Sigmoid colon (tissue), 7 donors: ENCODE data around the gene OCEL1. TPM values are rescaled to one million over a fixed set of nuclear protein-coding genes. Genes with fewer than 3 reads are reported as not detected.

Experiments
- DNase-seq: peaks from one replicate; pipeline ENCODE4 v3.0.0-alpha.2; 2019
- H3K27ac ChIP-seq, 4 donors: fragments of 200-600 bp; sonication (generic); one replicate each; pipeline ENCODE4 v1.5.1; 2016 to 2019; ENCODE audit warnings: mild to moderate bottlenecking in 1 of 4
- H3K27me3 ChIP-seq, 3 donors: fragments of 200-600 bp; sonication (generic); one replicate each; pipeline ENCODE4 v1.5.1; 2019; ENCODE audit warnings: mild to moderate bottlenecking in 1 of 3
- H3K36me3 ChIP-seq, 4 donors: fragments of 200-600 bp; sonication (generic); one replicate each; pipeline ENCODE4 v1.5.1; 2016 to 2019
- H3K4me1 ChIP-seq, 4 donors: fragments of 200-600 bp; sonication (generic); one replicate each; pipeline ENCODE4 v1.5.1; 2017 to 2019
- H3K4me3 ChIP-seq, 4 donors: fragments of 200-600 bp; sonication (generic); one replicate each; pipeline ENCODE4 v1.5.1; 2017 to 2019; ENCODE audit warnings: mild to moderate bottlenecking in 2 of 4, moderate library complexity in 1 of 4
- H3K9me3 ChIP-seq, 4 donors: fragments of 200-600 bp in 3 of 4; sonication (generic) in 3 of 4; one replicate each; pipeline versions ENCODE4 v1.5.1 to v1.6.1; 2013 to 2019
- CTCF ChIP-seq, 4 experiments: fragments of 450-650 bp in 3 of 4; fragments of 200-600 bp in 1 of 4; IDR thresholded peaks; one replicate each; pipeline ENCODE4 v1.5.1; 2016 to 2019; ENCODE audit warnings: antibody characterized with exemption in 4 of 4, mild to moderate bottlenecking in 3 of 4, moderate library complexity in 2 of 4
- EP300 ChIP-seq, 4 donors: sonication (generic); formaldehyde crosslinking; IDR thresholded peaks; one replicate each; pipeline ENCODE4 v1.6.1; 2017; ENCODE audit warnings: antibody characterized with exemption in 4 of 4
- POLR2A ChIP-seq, 2 donors: fragments of 450-650 bp; IDR thresholded peaks; one replicate each; pipeline ENCODE4 v1.6.1; 2016; ENCODE audit warnings: antibody characterized with exemption in 2 of 2, mild to moderate bottlenecking in 2 of 2, moderate library complexity in 2 of 2
- POLR2AphosphoS5 ChIP-seq, 4 donors: sonication (generic); formaldehyde crosslinking; IDR thresholded peaks; one replicate each; pipeline ENCODE4 v1.6.1; 2017; ENCODE audit warnings: antibody characterized with exemption in 4 of 4
- WGBS, 2 donors: extraction: QIAGEN DNeasy Blood & Tissue Kit; methylation state at CpG; one replicate each; pipeline ENCODE4 v1.1.7; 2013; 5-methylcytosine and 5-hydroxymethylcytosine counted together
- intact Hi-C: fragments of 100-400 bp; cut with DNase I; formaldehyde crosslinking; loops from one replicate; pipeline ENCODE4 v1.15.1; 2023
- polyA plus RNA-seq, 3 donors: library from polyadenylated mRNA; stranded (reverse); fragments of 200-250 nt; gene quantifications; one replicate each; pipeline ENCODE4 v1.2.3, GENCODE V29; 2013
- total RNA-seq, 4 donors: library from RNA; depleted of rRNA; stranded (reverse); fragments of >200 nt; gene quantifications; one replicate each; pipeline ENCODE4 v1.1.0, GENCODE V29; 2016
- donor health status: healthy with polysubstance abuse.
- donor health status: Bipolar disorder and iron deficiency.
- donor health status: healthy.

OCEL1 gene
- total and polyA plus RNA-seq, 7 donors: 7.5 to 79.8 (median 15.8) TPM

- H3K4me1 ChIP-seq: peaks cover 0 to 26% (median 23%) of the 10 kb centered on the region in 4 donors
- DNase-seq: peak; percentile 80
- H3K27me3 ChIP-seq: no peaks in the 10 kb centered on the region
- intact Hi-C loops: no loop called here
- H3K9me3 ChIP-seq: no peaks in the 10 kb centered on the region
- peaks cover 0 to 43% (median 17%) of the 10 kb centered on the region in 4 donors for H3K36me3 ChIP-seq
- 11 to 17% methylated on average over 11 of the region's 11 CpGs for WGBS, 2 donors
- TF ChIP-seq POLR2AphosphoS5 (IDR thresholded peaks at IDR 0.05): no peak
- no peak for TF ChIP-seq EP300 (IDR thresholded peaks at IDR 0.05)
- no peak for TF ChIP-seq POLR2A (IDR thresholded peaks at IDR 0.05)
- no peak for TF ChIP-seq CTCF (IDR thresholded peaks at IDR 0.05)
- H3K4me3 ChIP-seq: peak overlapping the region; percentile 15 to 60 (median 52)
- peak overlapping the region; percentile 74 to 81 (median 80) for H3K27ac ChIP-seq
Observed at GRCh38 chr19:17234911-17235299, 8.9 kb downstream of the OCEL1 start.

DNA sequence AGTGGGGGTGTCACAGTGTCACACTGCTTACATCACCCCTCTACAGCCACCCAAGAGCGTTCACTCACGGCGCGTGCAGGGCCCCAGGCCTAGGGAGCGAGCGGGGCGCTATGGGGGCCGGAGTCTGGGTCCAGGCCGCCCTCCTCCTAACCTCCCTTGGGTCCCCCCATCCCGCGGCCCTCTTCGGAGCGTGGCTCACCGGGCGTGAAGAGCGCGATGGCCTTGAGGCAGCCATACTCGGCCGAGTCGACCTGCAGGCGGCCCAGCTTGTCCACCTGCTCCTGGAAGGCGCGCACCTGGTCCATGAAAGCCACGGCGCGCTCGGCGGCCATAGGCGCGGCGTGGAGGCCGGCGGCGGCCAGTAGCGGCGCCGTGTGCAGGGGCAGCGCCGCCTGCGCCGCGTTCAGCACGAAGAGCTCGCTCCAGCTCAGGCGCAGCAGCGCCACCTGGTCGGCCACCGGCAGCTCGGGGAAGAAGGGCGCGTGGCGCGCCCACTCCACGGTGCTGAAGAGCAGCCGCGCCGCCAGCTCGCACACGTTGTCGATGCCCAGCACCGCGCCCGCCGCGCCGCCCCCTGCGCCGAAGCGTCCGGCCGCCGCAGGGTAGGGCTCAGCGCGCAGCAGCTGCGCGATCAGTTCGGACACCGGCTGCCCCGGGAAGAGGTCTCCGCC is 9.4 kb downstream of the OCEL1 start:
- peak; percentile 84 for DNase-seq
- peak overlapping the region; percentile 15 to 60 (median 52) for H3K4me3 ChIP-seq
- TF ChIP-seq POLR2AphosphoS5 (IDR thresholded peaks at IDR 0.05): no peak
- TF ChIP-seq CTCF (IDR thresholded peaks at IDR 0.05): peak in 2 of 4 experiments; percentile 15 to 52
- H3K36me3 ChIP-seq: peaks cover 0 to 45% (median 19%) of the 10 kb centered on the region in 4 donors
- WGBS, 2 donors: 2 to 5% methylated on average over 80 of the region's 80 CpGs
- intact Hi-C loops: no loop called here
- no peaks in the 10 kb centered on the region for H3K9me3 ChIP-seq
- H3K4me1 ChIP-seq: peaks cover 0 to 26% (median 23%) of the 10 kb centered on the region in 4 donors
- no peaks in the 10 kb centered on the region for H3K27me3 ChIP-seq
- H3K27ac ChIP-seq: peak overlapping the region; percentile 74 to 81 (median 80)

DNA sequence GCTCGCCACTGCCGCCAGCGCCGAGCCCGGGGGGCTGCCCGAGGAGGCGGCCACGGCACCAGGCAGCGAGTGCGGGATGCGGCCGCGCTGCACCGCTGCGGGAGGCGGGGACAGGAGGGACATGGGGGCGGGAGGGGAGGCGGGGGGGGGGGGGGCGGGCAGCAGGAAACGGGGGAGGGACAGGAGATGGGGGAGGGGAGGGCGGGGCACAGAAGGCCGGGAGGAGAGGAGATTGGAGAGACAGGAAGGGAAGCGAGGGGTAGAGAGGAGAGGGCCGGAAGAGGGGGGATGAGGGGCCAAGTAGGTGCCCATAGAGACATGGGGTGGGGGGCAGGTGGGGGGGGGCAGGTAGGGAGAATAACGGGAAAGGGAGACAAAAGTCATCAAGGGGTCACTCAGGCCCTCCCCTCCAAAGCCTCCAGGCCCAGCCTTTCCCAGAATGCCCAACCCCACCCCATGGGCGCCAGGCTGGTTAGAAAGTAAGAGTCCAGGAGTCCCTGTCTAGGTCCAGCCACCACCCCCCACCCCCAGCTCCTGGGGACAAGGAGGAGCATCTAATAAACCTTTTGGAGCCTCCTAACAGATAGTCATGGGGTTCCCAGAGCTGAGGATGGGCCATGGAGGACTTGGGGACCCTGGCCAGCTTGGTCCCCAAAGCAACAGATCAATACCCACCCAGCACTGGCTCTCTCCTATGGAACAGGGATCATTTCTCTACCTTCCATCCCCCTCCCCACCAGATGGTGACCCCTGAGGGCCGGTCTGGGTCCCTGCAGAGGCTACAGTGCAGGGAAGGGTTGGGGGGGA is 10.1 kb downstream of the OCEL1 start:
- TF ChIP-seq POLR2A (IDR thresholded peaks at IDR 0.05) (no peak), EP300 (IDR thresholded peaks at IDR 0.05) (no peak), POLR2AphosphoS5 (IDR thresholded peaks at IDR 0.05) (no peak), CTCF (IDR thresholded peaks at IDR 0.05) (no peak)
- no peaks in the 10 kb centered on the region for H3K9me3 ChIP-seq
- H3K4me1 ChIP-seq: peaks cover 0 to 26% (median 23%) of the 10 kb centered on the region in 4 donors
- no peaks in the 10 kb centered on the region for H3K27me3 ChIP-seq
- H3K36me3 ChIP-seq: peaks cover 0 to 41% (median 19%) of the 10 kb centered on the region in 4 donors
- H3K4me3 ChIP-seq: peak overlapping the region; percentile 15 to 60 (median 52)
- DNase-seq: no peak
- intact Hi-C loops: no loop called here
- H3K27ac ChIP-seq: peak overlapping the region; percentile 74 to 81 (median 80)
- 5 to 7% methylated on average over 24 to 25 of the region's 27 CpGs for WGBS, 2 donors

DNA sequence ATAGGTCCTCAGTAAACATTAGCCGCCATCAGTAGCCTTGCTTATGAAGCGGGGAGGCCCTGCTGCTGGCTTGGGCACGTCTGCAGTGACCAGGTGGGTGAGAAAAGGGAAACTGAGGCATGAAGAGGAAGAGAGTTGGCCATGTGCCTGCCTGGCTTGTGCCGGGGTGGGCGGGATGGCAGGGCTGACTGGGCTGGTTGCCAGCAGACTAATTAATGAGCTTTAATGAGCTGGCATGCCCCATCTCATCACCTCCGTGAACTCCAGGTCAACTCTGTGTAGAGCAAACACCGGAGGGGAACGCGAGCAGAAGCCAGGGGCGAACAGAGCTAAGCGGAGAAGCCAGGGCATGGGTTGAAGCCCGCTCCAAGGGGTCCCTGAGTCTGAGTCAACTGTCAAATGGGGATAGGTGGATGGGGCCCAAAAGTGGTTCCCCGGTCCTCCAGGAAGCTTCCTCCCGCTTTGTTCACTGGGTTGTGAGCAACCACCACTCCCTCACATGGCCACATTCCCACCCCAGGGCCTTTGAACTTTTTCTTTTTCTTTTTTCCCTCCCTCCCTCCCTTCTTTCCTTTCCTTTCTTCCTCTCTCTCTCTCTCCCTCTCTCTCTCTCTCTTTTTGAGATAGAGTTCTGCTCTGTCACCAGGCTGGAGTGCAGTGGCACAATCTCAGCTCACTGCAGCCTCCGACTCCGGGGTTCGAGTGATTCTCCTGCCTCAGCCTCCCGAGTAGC is 11.0 kb downstream of the OCEL1 start:
- Histone ChIP-seq H3K36me3 (peaks cover 0 to 33% (median 14%) of the 10 kb centered on the region in 4 donors), H3K4me3 (no peak overlapping the region)

More for the DNA sequence above, 11.0 kb downstream of the OCEL1 start:
- no peak for TF ChIP-seq EP300 (IDR thresholded peaks at IDR 0.05)
- no peak for TF ChIP-seq POLR2A (IDR thresholded peaks at IDR 0.05)
- no peak for TF ChIP-seq POLR2AphosphoS5 (IDR thresholded peaks at IDR 0.05)
- Histone ChIP-seq H3K27me3 (no peaks in the 10 kb centered on the region), H3K27ac (peak overlapping the region; percentile 74 to 81 (median 80)), H3K9me3 (no peaks in the 10 kb centered on the region), H3K4me1 (peaks cover 0 to 31% (median 27%) of the 10 kb centered on the region in 4 donors)
- intact Hi-C loops: no loop called here
- no peak for DNase-seq
- 78 to 89% methylated on average over 18 of the region's 18 CpGs for WGBS, 2 donors
